Right lung (tissue), 5 donors: ENCODE measurements around the gene PROCA1. TPM values are rescaled to one million over a fixed set of nuclear protein-coding genes. Genes with fewer than 3 reads are reported as not detected.
"Not testable (repeated sequence)": the region's sequence is repeated elsewhere in the genome, so short reads cannot be mapped to it uniquely, and the experiment has no call there.

Experiments used
- DNase-seq, 2 donors: peaks; one replicate each; pipeline ENCODE4 v3.0.0-alpha.2; 2013
- polyA plus RNA-seq, 5 donors: library from polyadenylated mRNA; unstranded; fragments of 120-200 nt; gene quantifications; one replicate each; pipeline versions ENCODE4 v1.2.1 to v1.2.3, GENCODE V29; 2013; ENCODE audit warnings: inconsistent platforms in 1 of 5, low replicate concordance in 1 of 5; ENCODE audit not compliant: insufficient read length in 5 of 5, insufficient read depth in 1 of 5

Gene PROCA1
- polyA plus RNA-seq, 5 donors, result 5.7 to 7.1 (median 6.6) TPM

DNA sequence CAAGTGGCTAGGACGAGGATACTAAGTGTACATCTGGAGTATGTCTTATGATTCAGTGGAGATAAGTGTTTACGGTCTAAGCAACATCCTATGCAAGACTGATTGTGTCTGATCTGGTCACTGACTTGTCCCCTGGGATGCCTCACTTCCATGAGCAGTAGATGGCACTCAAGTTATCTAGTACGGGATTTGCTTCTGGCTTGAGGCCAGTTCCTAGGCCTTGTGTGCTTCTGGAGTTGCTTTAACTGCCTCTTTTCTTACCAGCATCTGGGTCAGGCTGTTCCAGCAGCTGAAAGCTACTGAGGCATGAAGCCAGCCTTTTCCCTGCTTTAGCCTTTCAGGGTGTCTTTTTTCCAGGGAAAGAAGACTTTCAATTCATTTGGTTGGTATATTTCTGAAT is 26.7 kb downstream of the PROCA1 start:
- DNase-seq, result peak; percentile 47 to 64

DNA sequence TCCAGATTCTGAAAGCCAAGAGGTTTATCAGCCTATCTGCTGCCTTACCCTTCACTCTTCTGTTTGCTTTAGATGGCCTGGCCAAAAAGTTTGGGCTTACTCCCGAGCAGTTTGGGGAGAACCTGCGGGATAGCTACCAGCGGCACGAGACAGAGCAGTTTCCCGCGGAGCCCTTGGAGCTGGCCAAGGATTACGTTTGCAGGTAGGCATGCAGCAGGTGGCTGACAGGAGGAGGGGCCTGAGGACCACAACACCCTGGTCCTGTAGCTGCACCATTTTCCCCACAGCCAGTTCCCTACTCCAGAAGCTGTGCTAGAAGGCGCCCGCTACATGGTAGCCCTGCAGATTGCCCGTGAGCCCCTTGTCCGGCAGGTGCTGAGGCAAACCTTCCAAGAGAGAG is 29.0 kb downstream of the PROCA1 start:
- no peak for DNase-seq

DNA sequence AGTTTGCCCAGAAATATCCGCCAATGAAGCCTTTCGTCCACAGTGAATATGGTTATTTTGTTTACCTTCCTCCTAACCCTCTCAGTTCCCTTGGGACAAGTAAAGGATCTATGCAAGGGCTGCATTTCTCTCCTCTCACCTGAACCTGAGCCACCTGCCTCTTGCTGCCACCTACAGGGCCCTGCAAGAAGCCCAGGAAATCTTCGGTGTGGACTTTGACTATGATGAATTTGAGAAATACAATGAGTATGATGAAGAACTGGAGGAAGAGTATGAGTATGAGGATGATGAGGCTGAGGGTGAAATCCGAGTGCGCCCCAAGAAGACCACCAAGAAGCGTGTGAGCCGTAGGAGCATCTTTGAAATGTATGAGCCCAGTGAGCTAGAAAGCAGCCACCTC is 35.7 kb downstream of the PROCA1 start:
- DNase-seq, result no peak

DNA sequence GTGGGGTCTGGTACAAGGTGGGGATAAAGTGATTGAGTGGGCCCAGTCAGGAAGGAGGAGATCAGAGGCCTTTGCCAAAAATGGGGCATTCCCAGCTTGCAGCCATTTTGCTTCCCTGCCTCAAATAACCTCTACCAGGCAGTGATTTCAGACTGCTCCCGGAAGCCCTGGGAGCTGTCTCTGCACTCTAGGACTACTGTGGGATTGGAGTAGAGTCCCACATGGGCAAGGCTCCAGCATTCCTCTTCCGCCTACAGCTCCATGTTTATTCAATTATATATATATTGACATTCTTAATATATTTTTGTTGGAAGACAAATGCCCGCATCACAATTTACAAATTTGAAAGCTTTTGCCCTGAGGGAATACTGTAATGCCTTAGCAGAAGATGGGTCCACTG is 36.2 kb downstream of the PROCA1 start:
- DNase-seq, result no peak

DNA sequence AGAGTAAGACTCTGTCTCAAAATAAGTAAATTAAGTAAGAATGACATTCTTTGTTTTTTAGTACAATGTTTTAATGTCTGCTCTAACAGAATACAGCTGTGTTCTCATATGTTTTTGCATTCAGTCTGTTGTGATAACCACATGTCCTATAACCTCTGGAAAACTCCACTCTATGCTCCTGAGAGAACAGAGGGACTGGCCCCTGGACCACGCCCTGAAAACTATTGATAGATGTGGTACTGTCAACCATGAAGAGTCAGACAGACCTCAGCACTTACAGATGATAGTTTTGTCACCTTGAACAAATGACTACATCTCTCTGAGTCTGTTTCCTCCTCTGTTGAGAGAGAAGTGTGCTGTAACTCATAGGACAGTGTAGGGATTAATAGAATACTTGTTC is 41.8 kb downstream of the PROCA1 start:
- DNase-seq, result no peak

DNA sequence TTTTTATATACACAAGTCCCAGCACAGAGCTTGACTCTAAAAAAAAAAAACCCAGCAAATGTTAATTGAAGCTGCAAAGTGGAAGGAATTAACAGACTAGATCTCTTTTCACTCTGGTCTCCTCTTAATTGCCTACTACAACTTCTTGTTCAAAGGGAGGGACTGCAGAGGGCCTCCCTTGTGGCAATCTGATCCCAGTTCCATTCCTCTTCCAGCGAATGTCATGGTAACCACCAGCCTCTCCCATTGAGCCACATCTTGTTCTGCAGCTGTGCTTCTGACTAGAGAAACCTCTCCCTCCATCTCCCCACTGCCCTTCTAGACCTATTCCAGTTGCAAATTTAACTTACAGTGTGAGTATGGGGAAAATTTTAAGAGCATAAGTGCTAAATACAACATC is 43.8 kb downstream of the PROCA1 start:
- no peak for DNase-seq

DNA sequence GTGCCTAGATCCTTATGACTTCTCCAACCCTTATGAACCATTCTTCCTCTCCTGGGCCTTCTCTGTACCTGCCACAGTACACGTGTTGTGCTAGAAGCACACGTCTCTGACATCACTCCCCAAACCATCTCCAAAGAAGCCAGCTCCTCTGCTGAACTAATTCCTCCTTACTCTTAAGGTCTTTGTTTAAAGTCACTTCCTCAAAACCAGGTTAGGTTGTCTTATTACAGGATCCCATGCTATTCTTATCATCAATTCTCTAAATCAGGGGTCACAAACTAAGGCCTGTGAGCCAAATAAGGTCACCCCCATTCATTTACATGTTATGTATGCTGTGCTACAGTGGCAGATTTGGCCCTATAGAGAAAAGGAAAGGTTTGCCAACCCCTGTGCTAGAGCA is 45.7 kb downstream of the PROCA1 start:
- no peak for DNase-seq

DNA sequence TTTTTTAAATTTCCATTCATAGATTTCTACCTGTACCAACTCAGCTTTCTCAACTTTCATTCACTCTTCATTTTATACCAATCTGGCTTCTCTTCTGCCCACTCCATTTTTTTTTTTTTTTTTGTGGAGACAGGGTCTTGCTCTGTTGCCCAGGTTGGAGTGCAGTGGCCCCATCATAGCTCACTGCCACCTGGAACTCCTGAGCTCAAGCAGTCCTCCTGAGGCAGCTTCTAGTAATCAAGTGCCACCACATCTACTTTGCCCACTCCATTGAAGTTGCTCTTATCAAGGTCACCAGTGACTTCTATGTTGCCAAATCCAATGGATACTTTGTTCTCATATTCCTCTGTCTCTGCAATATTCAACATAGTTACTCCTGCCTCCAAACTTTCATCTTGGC is 48.0 kb downstream of the PROCA1 start:
- DNase-seq, result no peak

DNA sequence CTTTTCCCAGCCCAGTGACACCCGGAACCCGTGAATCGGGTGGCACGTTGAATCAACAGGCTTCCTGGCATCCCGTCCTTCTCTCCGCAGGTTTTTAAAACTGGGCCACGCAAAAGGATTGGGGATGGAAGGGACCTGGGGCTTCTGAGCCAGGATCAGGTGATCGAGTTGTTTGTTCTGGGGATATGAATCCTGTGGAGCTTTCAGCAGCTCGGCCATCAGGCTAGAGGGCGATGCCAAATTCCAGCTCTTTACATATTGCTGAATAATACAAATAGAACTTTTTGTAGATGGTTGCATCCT is 49.2 kb downstream of the PROCA1 start:
- DNase-seq, result no peak

DNA sequence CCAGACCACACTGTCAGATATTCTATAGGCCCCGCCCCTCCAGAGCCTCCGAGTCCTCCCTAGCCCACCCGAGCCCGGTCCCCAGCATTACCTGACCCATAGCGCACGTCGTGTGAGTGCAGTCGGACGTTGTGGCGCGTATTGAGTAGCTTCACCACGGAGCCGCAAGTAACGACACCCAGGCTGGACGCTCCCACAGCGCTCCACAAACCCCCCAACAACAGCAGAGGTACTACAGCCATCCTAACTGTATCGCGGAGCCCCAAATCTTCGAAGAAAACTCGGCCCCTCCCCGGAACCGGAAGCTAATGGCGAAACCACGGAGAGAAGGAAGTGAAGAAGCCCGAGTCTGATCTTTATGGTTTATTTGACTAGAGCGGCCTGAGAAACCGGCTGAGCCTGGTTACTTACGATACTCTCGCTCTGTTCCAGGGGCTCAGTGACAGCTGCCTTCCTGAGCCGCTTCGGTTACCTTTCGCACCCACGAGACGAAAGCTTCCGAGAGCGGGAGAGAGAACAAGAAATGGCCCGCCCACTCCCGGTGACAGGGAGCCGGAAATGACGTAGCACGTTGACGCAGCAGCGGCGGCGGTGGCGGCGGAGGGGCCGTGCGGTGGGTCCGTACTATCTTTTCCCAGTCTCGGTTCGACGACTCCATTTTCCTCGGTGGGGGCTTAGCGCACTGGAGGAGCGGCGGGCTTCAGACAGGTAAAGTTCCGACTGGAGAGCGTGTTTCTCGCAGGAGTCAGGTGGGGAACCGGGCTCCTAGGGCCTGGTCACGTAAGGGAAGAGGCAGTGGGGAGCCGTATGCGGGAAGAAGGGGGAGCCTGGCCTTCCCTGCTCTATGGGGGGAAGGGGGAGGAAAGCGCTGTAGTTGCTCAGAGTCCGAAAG is 49.8 kb downstream of the PROCA1 start, which contains the start of the genes SDF2 and SUPT6H:
TSS of gene SDF2 (minus strand) at position 272 of the 892 bp plus-strand sequence. CDS start at position 242, 30 bp downstream.
TSS of gene SUPT6H (plus strand) at position 571 of the 892 bp plus-strand sequence. CDS start 11,197 bp downstream, outside the sequence.
- DNase-seq, result peak; percentile 91 to 93

DNA sequence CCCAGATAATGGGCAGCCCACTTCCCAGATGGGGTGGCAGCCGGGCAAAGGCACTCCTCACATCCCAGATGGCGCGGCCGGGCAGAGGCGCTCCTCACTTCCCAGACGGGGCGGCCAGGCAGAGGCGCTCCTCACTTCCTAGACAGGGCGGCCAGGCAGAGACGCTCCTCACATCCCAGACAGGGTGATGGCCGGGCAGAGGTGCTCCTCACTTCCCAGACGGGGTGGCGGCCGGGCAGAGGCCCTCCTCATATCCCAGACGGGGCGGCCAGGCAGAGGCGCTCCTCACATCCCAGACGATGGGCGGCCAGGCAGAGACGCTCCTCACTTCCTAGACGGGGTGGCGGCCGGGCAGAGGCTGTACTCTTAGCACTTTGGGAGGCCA is 52.2 kb downstream of the PROCA1 start:
- DNase-seq, result not testable (repeated sequence)

DNA sequence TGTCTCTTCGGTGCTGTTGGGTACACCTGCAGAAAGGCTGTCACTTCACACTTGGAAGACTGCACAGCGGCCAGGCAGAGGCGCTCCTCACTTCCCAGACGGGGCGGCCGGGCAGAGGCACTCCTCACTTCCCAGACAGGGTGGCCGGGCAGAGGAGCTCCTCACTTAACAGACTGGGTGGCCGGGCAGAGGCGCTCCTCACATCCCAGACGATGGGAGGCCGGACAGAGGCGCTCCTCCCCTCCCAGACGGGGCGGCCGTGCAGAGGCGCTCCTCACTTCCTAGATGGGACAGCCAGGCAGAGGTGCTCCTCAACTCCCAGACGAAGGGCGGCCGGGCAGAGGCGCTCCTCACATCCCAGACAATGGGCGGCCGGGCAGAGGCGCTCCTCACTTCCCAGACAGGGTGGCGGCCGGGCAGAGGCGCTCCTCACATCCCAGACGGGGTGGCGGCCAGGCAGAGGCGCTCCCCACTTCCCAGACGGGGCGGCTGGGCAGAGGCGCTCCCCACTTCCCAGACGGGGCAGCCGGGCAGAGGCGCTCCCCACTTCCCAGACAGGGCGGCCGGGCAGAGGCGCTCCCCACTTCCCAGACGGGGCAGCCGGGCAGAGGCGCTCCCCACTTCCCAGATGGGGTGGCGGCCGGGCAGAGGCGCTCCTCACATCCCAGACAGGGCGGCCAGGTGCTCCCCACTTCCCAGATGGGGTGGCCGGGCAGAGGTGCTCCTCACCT is 52.8 kb downstream of the PROCA1 start:
- DNase-seq, result not testable (repeated sequence)

DNA sequence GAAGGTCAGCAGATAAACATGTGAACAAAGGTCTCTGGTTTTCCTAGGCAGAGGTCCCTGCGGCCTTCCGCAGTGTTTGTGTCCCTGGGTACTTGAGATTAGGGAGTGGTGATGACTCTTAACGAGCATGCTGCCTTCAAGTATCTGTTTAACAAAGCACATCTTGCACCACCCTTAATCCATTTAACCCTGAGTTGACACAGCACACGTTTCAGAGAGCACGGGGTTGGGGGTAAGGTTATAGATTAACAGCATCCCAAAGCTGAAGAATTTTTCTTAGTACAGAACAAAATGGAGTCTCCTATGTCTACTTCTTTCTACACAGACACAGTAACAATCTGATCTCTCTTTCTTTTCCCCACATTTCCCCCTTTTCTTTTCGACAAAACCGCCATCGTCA is 53.3 kb downstream of the PROCA1 start:
- not testable (repeated sequence) for DNase-seq

DNA sequence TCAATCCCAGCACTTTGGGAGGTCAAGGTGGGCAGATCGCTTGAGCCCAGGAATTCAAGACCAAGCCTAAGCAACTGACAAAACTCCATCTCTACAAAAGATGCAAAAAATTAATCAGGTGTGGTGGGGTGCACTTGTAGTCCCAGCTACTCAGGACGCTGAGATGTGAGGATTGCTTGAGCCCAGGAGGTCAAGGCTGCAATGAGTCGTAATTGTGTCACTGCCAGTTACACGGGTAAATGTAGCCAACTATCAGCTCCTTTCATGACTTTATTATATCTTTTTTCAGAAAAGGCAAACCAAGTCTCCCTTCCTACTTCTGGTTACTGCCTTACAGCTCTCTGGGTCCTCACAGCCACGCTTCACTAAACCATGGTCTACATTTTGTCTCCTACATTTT is 53.9 kb downstream of the PROCA1 start:
- DNase-seq, result no peak

DNA sequence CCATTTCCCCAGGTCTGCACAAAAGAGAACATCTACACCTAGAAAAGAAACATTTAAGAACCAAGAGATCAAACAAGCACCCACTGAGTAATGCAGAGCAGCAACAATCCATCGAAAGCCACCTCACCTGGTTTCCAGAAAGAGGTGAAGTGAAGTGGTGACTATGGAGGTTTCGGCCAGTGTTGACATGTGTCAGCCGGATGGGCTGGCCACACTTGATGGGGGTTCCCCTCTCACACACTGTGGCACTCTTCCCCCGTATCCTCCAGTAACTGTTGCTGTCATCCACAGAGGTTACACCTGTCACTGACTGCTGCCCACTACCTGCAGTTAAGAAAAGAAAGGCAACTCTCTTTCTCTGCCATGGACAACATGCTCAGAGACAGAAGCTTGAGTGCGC is 56.5 kb downstream of the PROCA1 start:
- no peak for DNase-seq

Other genes starting within 250 kb of the PROCA1 start
- under 1 TPM in 4 of 5 donors, not detected in 1; 0.14 to 0.48 (median 0.30) TPM for gene SLC13A2, start 238.2 kb downstream of the PROCA1 start, polyA plus RNA-seq
- gene FOXN1, start 205.5 kb downstream of the PROCA1 start, polyA plus RNA-seq, result under 1 TPM in 4 of 5 donors, not detected in 1; 0.06 to 0.19 (median 0.16) TPM
- gene UNC119, start 159.3 kb downstream of the PROCA1 start, polyA plus RNA-seq, result 10 to 100 TPM; 28.4 to 44.4 (median 36.3) TPM
- 10 to 100 TPM; 58.7 to 66.9 (median 62.7) TPM for gene PIGS, start 140.4 kb downstream of the PROCA1 start, polyA plus RNA-seq
- gene ALDOC, start 135.0 kb downstream of the PROCA1 start, polyA plus RNA-seq, result 10 to 100 TPM; 16.1 to 21.6 (median 20.2) TPM
- gene SPAG5, start 112.9 kb downstream of the PROCA1 start, polyA plus RNA-seq, result 10 to 100 TPM; 35.5 to 80.1 (median 66.1) TPM
- gene RSKR, start 97.7 kb downstream of the PROCA1 start, polyA plus RNA-seq, result 10 to 100 TPM; 19.0 to 27.9 (median 24.2) TPM
- gene BLTP2, start 66.7 kb downstream of the PROCA1 start, polyA plus RNA-seq, result 10 to 100 TPM; 70.4 to 87.5 (median 77.3) TPM
- 10 to 100 TPM; 67.7 to 73.8 (median 69.5) TPM for gene SDF2, start 50.0 kb downstream of the PROCA1 start, polyA plus RNA-seq
- 10 to 100 TPM; 60.3 to 74.7 (median 66.8) TPM for gene SUPT6H, start 49.7 kb downstream of the PROCA1 start, polyA plus RNA-seq
- 100 to 1,000 TPM; 180 to 195 (median 187) TPM for gene RAB34, start 6.0 kb upstream of the PROCA1 start, polyA plus RNA-seq
- gene RPL23A, start 8.1 kb upstream of the PROCA1 start, polyA plus RNA-seq, result 1,000 to 10,000 TPM; 1,134 to 1,477 (median 1,162) TPM
- 10 to 100 TPM in 1 of 5 donors, 1 to 10 TPM in 4; 7.5 to 11.0 (median 8.7) TPM for gene TLCD1, start 14.3 kb upstream of the PROCA1 start, polyA plus RNA-seq
- gene NEK8, start 16.9 kb upstream of the PROCA1 start, polyA plus RNA-seq, result 1 to 10 TPM; 5.5 to 8.4 (median 6.8) TPM
- 100 to 1,000 TPM in 3 of 5 donors, 10 to 100 TPM in 2; 92.5 to 141 (median 113) TPM for gene TRAF4, start 32.1 kb upstream of the PROCA1 start, polyA plus RNA-seq
- 10 to 100 TPM; 15.5 to 22.3 (median 17.5) TPM for gene FAM222B, start 130.9 kb upstream of the PROCA1 start, polyA plus RNA-seq
- 10 to 100 TPM; 60.7 to 78.6 (median 68.4) TPM for gene ERAL1, start 143.1 kb upstream of the PROCA1 start, polyA plus RNA-seq
- gene FLOT2, start 185.8 kb upstream of the PROCA1 start, polyA plus RNA-seq, result 10 to 100 TPM; 60.5 to 89.2 (median 72.7) TPM
- 1 to 10 TPM; 5.6 to 8.7 (median 6.8) TPM for gene DHRS13, start 191.2 kb upstream of the PROCA1 start, polyA plus RNA-seq
- gene PHF12, start 239.6 kb upstream of the PROCA1 start, polyA plus RNA-seq, result 10 to 100 TPM; 42.7 to 61.2 (median 57.0) TPM